ENCODE measurements around the gene SDK1.

SDK1 gene

GRCh38 chr7:4154882-4155535, 854.0 kb downstream of the SDK1 start:
- Histone ChIP-seq H3K36me3 (ENCODE audit: insufficient read depth, low read length) (no peaks in the 10 kb centered on the region), H3K27me3 (ENCODE audit: control insufficient read depth in 1 of 2, insufficient read depth in 2 of 2, low read length in 2 of 2) (no peaks in the 10 kb centered on the region), H3K9ac (ENCODE audit: low read length) (no peak overlapping the region), H3K4me1 (ENCODE audit: insufficient read depth, low read length) (peaks cover 11% of the 10 kb centered on the region), H3K4me3 (ENCODE audit: low read depth in 1 of 2, low read length in 2 of 2) (no peak overlapping the region), H3K9me3 (ENCODE audit: low read length) (no peaks in the 10 kb centered on the region), H3K27ac (ENCODE audit: low read depth, low read length) (no peak overlapping the region)

GRCh38 chr7:4156190-4156589, 855.1 kb downstream of the SDK1 start:
- no peak overlapping the region for H3K27ac ChIP-seq (ENCODE audit: low read depth, low read length)
- peaks cover 11% of the 10 kb centered on the region for H3K4me1 ChIP-seq (ENCODE audit: insufficient read depth, low read length)
- H3K9ac ChIP-seq (ENCODE audit: low read length) = no peak overlapping the region
- no peaks in the 10 kb centered on the region for H3K9me3 ChIP-seq (ENCODE audit: low read length)
- H3K4me3 ChIP-seq (ENCODE audit: low read depth in 1 of 2, low read length in 2 of 2) = no peak overlapping the region
- H3K27me3 ChIP-seq (ENCODE audit: control insufficient read depth in 1 of 2, insufficient read depth in 2 of 2, low read length in 2 of 2) = no peaks in the 10 kb centered on the region
- no peaks in the 10 kb centered on the region for H3K36me3 ChIP-seq (ENCODE audit: insufficient read depth, low read length)

GRCh38 chr7:4157651-4158050, 856.6 kb downstream of the SDK1 start:
- Histone ChIP-seq H3K27me3 (ENCODE audit: control insufficient read depth in 1 of 2, insufficient read depth in 2 of 2, low read length in 2 of 2) (no peaks in the 10 kb centered on the region), H3K9me3 (ENCODE audit: low read length) (no peaks in the 10 kb centered on the region), H3K27ac (ENCODE audit: low read depth, low read length) (no peak overlapping the region), H3K4me3 (ENCODE audit: low read depth in 1 of 2, low read length in 2 of 2) (no peak overlapping the region), H3K9ac (ENCODE audit: low read length) (no peak overlapping the region), H3K36me3 (ENCODE audit: insufficient read depth, low read length) (no peaks in the 10 kb centered on the region), H3K4me1 (ENCODE audit: insufficient read depth, low read length) (no peaks in the 10 kb centered on the region)

- H3K27me3 ChIP-seq (ENCODE audit: control insufficient read depth in 1 of 2, insufficient read depth in 2 of 2, low read length in 2 of 2) = no peaks in the 10 kb centered on the region
- H3K27ac ChIP-seq (ENCODE audit: low read depth, low read length) = no peak overlapping the region
- H3K9ac ChIP-seq (ENCODE audit: low read length) = no peak overlapping the region
- H3K36me3 ChIP-seq (ENCODE audit: insufficient read depth, low read length) = no peaks in the 10 kb centered on the region
- H3K9me3 ChIP-seq (ENCODE audit: low read length) = no peaks in the 10 kb centered on the region
- no peak overlapping the region for H3K4me3 ChIP-seq (ENCODE audit: low read depth in 1 of 2, low read length in 2 of 2)
- H3K4me1 ChIP-seq (ENCODE audit: insufficient read depth, low read length) = no peaks in the 10 kb centered on the region
Observed at GRCh38 chr7:4158441-4159153, 857.5 kb downstream of the SDK1 start.

- H3K9me3 ChIP-seq (ENCODE audit: low read length) = no peaks in the 10 kb centered on the region
- H3K4me3 ChIP-seq (ENCODE audit: low read depth in 1 of 2, low read length in 2 of 2) = no peak overlapping the region
- H3K4me1 ChIP-seq (ENCODE audit: insufficient read depth, low read length) = no peaks in the 10 kb centered on the region
- no peak overlapping the region for H3K27ac ChIP-seq (ENCODE audit: low read depth, low read length)
- no peaks in the 10 kb centered on the region for H3K36me3 ChIP-seq (ENCODE audit: insufficient read depth, low read length)
- H3K9ac ChIP-seq (ENCODE audit: low read length) = no peak overlapping the region
- no peaks in the 10 kb centered on the region for H3K27me3 ChIP-seq (ENCODE audit: control insufficient read depth in 1 of 2, insufficient read depth in 2 of 2, low read length in 2 of 2)
Observed at GRCh38 chr7:4159154-4159501, 858.1 kb downstream of the SDK1 start.

- H3K9ac ChIP-seq (ENCODE audit: low read length) = no peak overlapping the region
- no peaks in the 10 kb centered on the region for H3K9me3 ChIP-seq (ENCODE audit: low read length)
- H3K36me3 ChIP-seq (ENCODE audit: insufficient read depth, low read length) = no peaks in the 10 kb centered on the region
- H3K4me1 ChIP-seq (ENCODE audit: insufficient read depth, low read length) = no peaks in the 10 kb centered on the region
- no peaks in the 10 kb centered on the region for H3K27me3 ChIP-seq (ENCODE audit: control insufficient read depth in 1 of 2, insufficient read depth in 2 of 2, low read length in 2 of 2)
- no peak overlapping the region for H3K27ac ChIP-seq (ENCODE audit: low read depth, low read length)
- H3K4me3 ChIP-seq (ENCODE audit: low read depth in 1 of 2, low read length in 2 of 2) = no peak overlapping the region
Observed at GRCh38 chr7:4159761-4160554, 858.9 kb downstream of the SDK1 start.

- Histone ChIP-seq H3K27ac (ENCODE audit: low read depth, low read length) (no peak overlapping the region), H3K9ac (ENCODE audit: low read length) (no peak overlapping the region), H3K36me3 (ENCODE audit: insufficient read depth, low read length) (no peaks in the 10 kb centered on the region), H3K9me3 (ENCODE audit: low read length) (no peaks in the 10 kb centered on the region), H3K4me3 (ENCODE audit: low read depth in 1 of 2, low read length in 2 of 2) (no peak overlapping the region), H3K4me1 (ENCODE audit: insufficient read depth, low read length) (no peaks in the 10 kb centered on the region), H3K27me3 (ENCODE audit: control insufficient read depth in 1 of 2, insufficient read depth in 2 of 2, low read length in 2 of 2) (no peaks in the 10 kb centered on the region)
Observed at GRCh38 chr7:4162884-4163564, 862.0 kb downstream of the SDK1 start.

GRCh38 chr7:4163565-4164203, 862.6 kb downstream of the SDK1 start:
- Histone ChIP-seq H3K9ac (ENCODE audit: low read length) (no peak overlapping the region), H3K36me3 (ENCODE audit: insufficient read depth, low read length) (no peaks in the 10 kb centered on the region), H3K4me1 (ENCODE audit: insufficient read depth, low read length) (no peaks in the 10 kb centered on the region), H3K9me3 (ENCODE audit: low read length) (no peaks in the 10 kb centered on the region), H3K4me3 (ENCODE audit: low read depth in 1 of 2, low read length in 2 of 2) (no peak overlapping the region), H3K27ac (ENCODE audit: low read depth, low read length) (no peak overlapping the region), H3K27me3 (ENCODE audit: control insufficient read depth in 1 of 2, insufficient read depth in 2 of 2, low read length in 2 of 2) (no peaks in the 10 kb centered on the region)

- Histone ChIP-seq H3K4me3 (ENCODE audit: low read depth in 1 of 2, low read length in 2 of 2) (no peak overlapping the region), H3K9me3 (ENCODE audit: low read length) (no peaks in the 10 kb centered on the region), H3K27me3 (ENCODE audit: control insufficient read depth in 1 of 2, insufficient read depth in 2 of 2, low read length in 2 of 2) (no peaks in the 10 kb centered on the region), H3K36me3 (ENCODE audit: insufficient read depth, low read length) (no peaks in the 10 kb centered on the region), H3K27ac (ENCODE audit: low read depth, low read length) (no peak overlapping the region), H3K9ac (ENCODE audit: low read length) (no peak overlapping the region), H3K4me1 (ENCODE audit: insufficient read depth, low read length) (no peaks in the 10 kb centered on the region)
Observed at GRCh38 chr7:4164556-4164955, 863.5 kb downstream of the SDK1 start.

GRCh38 chr7:4166340-4166739, 865.3 kb downstream of the SDK1 start:
- Histone ChIP-seq H3K36me3 (ENCODE audit: insufficient read depth, low read length) (no peaks in the 10 kb centered on the region), H3K9me3 (ENCODE audit: low read length) (no peaks in the 10 kb centered on the region), H3K27me3 (ENCODE audit: control insufficient read depth in 1 of 2, insufficient read depth in 2 of 2, low read length in 2 of 2) (no peaks in the 10 kb centered on the region), H3K4me1 (ENCODE audit: insufficient read depth, low read length) (no peaks in the 10 kb centered on the region), H3K27ac (ENCODE audit: low read depth, low read length) (no peak overlapping the region), H3K4me3 (ENCODE audit: low read depth in 1 of 2, low read length in 2 of 2) (no peak overlapping the region), H3K9ac (ENCODE audit: low read length) (no peak overlapping the region)

GRCh38 chr7:4166807-4167206, 865.8 kb downstream of the SDK1 start:
- H3K27me3 ChIP-seq (ENCODE audit: control insufficient read depth in 1 of 2, insufficient read depth in 2 of 2, low read length in 2 of 2) = no peaks in the 10 kb centered on the region
- no peaks in the 10 kb centered on the region for H3K4me1 ChIP-seq (ENCODE audit: insufficient read depth, low read length)

More at GRCh38 chr7:4166807-4167206, 865.8 kb downstream of the SDK1 start:
- H3K27ac ChIP-seq (ENCODE audit: low read depth, low read length) = no peak overlapping the region
- no peak overlapping the region for H3K9ac ChIP-seq (ENCODE audit: low read length)
- no peaks in the 10 kb centered on the region for H3K36me3 ChIP-seq (ENCODE audit: insufficient read depth, low read length)
- H3K9me3 ChIP-seq (ENCODE audit: low read length) = no peaks in the 10 kb centered on the region
- H3K4me3 ChIP-seq (ENCODE audit: low read depth in 1 of 2, low read length in 2 of 2) = no peak overlapping the region

Measured in muscle layer of colon (tissue), 2 donors.